OCI-LY1 (cell line): ENCODE data around the gene CENPO.

Experiments used
- H2AFZ ChIP-seq: fragments of 200-600 bp; sonication (generic), shearing (Covaris generic); 2 replicates; pipeline ENCODE4 v1.6.0; 2014; ENCODE audit warnings: antibody characterized with exemption, mild to moderate bottlenecking, low read length
- H3F3A ChIP-seq: fragments of 200-600 bp; sonication (generic), shearing (Covaris generic); 2 replicates; pipeline ENCODE4 v1.6.0; 2014; ENCODE audit warnings: mild to moderate bottlenecking, antibody characterized with exemption, low read length, moderate library complexity; ENCODE audit not compliant: insufficient read depth
- H3K27ac ChIP-seq: fragments of 200-600 bp; sonication (generic); 2 replicates; pipeline ENCODE4 v1.5.1; 2014; ENCODE audit warnings: low read length, mixed run types, mild to moderate bottlenecking, low read depth; ENCODE audit not compliant: poor library complexity, severe bottlenecking
- H3K27me3 ChIP-seq: fragments of 200-600 bp; sonication (generic); 2 replicates; pipeline ENCODE4 v1.6.0; 2014; ENCODE audit warnings: antibody characterized with exemption, mild to moderate bottlenecking, low read length, moderate library complexity; ENCODE audit not compliant: insufficient read depth
- H3K36me3 ChIP-seq: fragments of 200-600 bp; sonication (generic); 2 replicates; pipeline ENCODE4 v1.6.1; 2014; ENCODE audit warnings: mild to moderate bottlenecking, antibody characterized with exemption, low read length, moderate library complexity, mixed read lengths; ENCODE audit not compliant: insufficient read depth
- H3K4me1 ChIP-seq: fragments of 200-600 bp; sonication (generic); 2 replicates; pipeline ENCODE4 v1.5.1; 2014; ENCODE audit warnings: mild to moderate bottlenecking, low read length, moderate library complexity; ENCODE audit not compliant: insufficient read depth, severe bottlenecking
- H3K4me2 ChIP-seq: fragments of 200-600 bp; sonication (generic), shearing (Covaris generic); 2 replicates; pipeline ENCODE4 v1.6.1; 2014; ENCODE audit warnings: low read length
- H3K4me3 ChIP-seq: fragments of 200-600 bp; sonication (generic); 2 replicates; pipeline ENCODE4 v1.5.1; 2014; ENCODE audit warnings: low read length, low read depth, mild to moderate bottlenecking, mixed read lengths; ENCODE audit not compliant: poor library complexity, severe bottlenecking
- H3K79me2 ChIP-seq: fragments of 200-600 bp; shearing (Covaris generic); 2 replicates; pipeline ENCODE4 v1.6.1; 2016; ENCODE audit warnings: mixed run types, low read length, mixed read lengths; ENCODE audit not compliant: insufficient read depth
- H3K9ac ChIP-seq: fragments of 200-600 bp; sonication (generic), shearing (Covaris generic); 2 replicates; pipeline ENCODE4 v1.6.1; 2014; ENCODE audit warnings: mild to moderate bottlenecking, low read length, mixed read lengths
- H3K9me2 ChIP-seq: fragments of 200-600 bp; sonication (generic), shearing (Covaris generic); 2 replicates; pipeline ENCODE4 v1.6.1; 2014; ENCODE audit warnings: low read depth, mild to moderate bottlenecking, low read length, mixed read lengths
- H3K9me3 ChIP-seq: fragments of 200-600 bp; shearing (Covaris generic); 2 replicates; pipeline ENCODE4 v1.6.1; 2014; ENCODE audit warnings: low read length, mixed read lengths
- H4K20me1 ChIP-seq: fragments of 200-600 bp; sonication (generic), shearing (Covaris generic); 2 replicates; pipeline ENCODE4 v1.6.0; 2016; ENCODE audit warnings: mild to moderate bottlenecking, low read length; ENCODE audit not compliant: insufficient read depth
- EZH2 ChIP-seq: fragments of 200-600 bp; sonication (generic), shearing (Covaris generic); IDR thresholded peaks from 2 replicates; pipeline ENCODE4 v1.8.0; 2017; ENCODE audit warnings: borderline replicate concordance, mixed run types, mild to moderate bottlenecking, antibody characterized with exemption, low read length, moderate library complexity, mixed read lengths
- TF ChIP-seq, protein P1 (sequence below): fragments of 200-600 bp; sonication (generic), shearing (Covaris generic); IDR thresholded peaks from 2 replicates; pipeline ENCODE4 v1.5.1; 2017; ENCODE audit warnings: mild to moderate bottlenecking, antibody characterized with exemption, low read length, moderate library complexity, mixed read lengths

Gene CENPO

DNA sequence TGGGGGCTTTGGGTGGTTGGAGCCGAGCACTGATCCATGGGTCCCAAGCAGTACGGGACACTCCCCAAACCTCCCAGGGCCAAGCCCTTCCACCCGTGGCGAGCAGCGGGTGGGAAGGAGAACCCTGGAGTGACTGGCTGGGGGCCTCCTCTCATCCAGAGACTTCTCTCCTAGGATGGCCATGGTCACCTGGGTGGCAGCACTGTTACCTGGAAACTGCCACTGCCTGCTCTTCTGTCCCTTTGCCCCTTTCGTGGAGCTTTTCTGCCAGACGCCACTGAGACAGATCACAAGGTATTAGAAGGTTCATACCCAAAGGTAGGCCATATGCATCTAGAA is 26.9 kb downstream of the CENPO start:
- H3K4me3 ChIP-seq = no peak overlapping the region
- TF ChIP-seq, protein P1, sequence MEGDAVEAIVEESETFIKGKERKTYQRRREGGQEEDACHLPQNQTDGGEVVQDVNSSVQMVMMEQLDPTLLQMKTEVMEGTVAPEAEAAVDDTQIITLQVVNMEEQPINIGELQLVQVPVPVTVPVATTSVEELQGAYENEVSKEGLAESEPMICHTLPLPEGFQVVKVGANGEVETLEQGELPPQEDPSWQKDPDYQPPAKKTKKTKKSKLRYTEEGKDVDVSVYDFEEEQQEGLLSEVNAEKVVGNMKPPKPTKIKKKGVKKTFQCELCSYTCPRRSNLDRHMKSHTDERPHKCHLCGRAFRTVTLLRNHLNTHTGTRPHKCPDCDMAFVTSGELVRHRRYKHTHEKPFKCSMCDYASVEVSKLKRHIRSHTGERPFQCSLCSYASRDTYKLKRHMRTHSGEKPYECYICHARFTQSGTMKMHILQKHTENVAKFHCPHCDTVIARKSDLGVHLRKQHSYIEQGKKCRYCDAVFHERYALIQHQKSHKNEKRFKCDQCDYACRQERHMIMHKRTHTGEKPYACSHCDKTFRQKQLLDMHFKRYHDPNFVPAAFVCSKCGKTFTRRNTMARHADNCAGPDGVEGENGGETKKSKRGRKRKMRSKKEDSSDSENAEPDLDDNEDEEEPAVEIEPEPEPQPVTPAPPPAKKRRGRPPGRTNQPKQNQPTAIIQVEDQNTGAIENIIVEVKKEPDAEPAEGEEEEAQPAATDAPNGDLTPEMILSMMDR = no peak
- no peak for TF ChIP-seq EZH2
- H3K4me2 ChIP-seq = no peak overlapping the region
- H3K9me2 ChIP-seq = no peaks in the 10 kb centered on the region
- H3K36me3 ChIP-seq = peaks cover 97% of the 10 kb centered on the region
- no peaks in the 10 kb centered on the region for H3K27me3 ChIP-seq
- no peaks in the 10 kb centered on the region for H4K20me1 ChIP-seq
- H3K27ac ChIP-seq = no peak overlapping the region
- no peaks in the 10 kb centered on the region for H3F3A ChIP-seq
- no peak overlapping the region for H3K9ac ChIP-seq
- H3K9me3 ChIP-seq = no peaks in the 10 kb centered on the region
- H3K4me1 ChIP-seq = no peaks in the 10 kb centered on the region
- no peaks in the 10 kb centered on the region for H3K79me2 ChIP-seq
- no peak overlapping the region for H2AFZ ChIP-seq

DNA sequence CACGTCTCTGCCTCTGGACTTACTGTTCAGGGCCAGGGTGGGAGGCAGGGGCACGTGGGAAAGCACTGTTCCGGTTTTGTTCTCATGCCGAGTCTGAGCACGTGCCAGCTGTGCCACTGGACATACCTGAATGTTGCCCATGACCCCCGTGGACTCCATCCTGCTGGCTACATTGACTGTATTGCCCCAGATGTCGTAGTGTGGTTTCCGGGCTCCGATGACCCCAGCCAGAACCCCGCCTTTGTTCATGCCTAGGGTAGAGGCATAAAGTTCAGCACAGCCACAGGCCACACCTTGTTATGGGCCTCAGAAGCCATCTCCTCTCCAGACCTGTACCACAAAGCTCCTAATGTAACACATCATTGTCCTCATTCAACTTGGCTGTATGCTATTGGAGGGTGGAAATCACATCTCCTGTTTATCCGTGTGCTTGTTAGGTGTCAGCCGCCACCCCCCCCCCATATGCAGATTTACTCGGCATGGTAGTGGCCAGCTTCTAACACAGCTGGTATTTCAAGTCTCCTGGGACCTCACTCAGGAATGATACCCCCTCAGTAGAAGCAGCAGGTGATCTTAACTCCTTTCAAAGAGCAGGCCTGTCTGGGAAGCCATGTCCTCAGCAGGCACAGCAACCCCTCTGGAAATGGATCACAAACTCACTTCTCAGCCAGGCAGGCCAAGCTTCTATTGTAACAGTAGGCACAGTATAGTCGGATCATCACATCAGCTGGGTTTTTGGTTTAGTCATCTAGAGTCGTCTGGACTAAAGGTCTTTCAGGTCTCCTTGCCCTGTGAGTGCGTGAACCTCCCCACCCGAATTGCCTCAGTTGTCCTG is 27.6 kb downstream of the CENPO start:
- Histone ChIP-seq H3K9me2 (no peaks in the 10 kb centered on the region), H3K4me2 (no peak overlapping the region), H4K20me1 (no peaks in the 10 kb centered on the region), H3K9me3 (no peaks in the 10 kb centered on the region), H3K36me3 (peaks cover 96% of the 10 kb centered on the region), H3K4me3 (no peak overlapping the region), H2AFZ (no peak overlapping the region), H3K27me3 (no peaks in the 10 kb centered on the region), H3K27ac (no peak overlapping the region), H3F3A (no peaks in the 10 kb centered on the region; the same call in none of the 2 replicates), H3K9ac (no peak overlapping the region), H3K4me1 (peaks cover 4% of the 10 kb centered on the region), H3K79me2 (no peaks in the 10 kb centered on the region)
- TF ChIP-seq, protein P1 = no peak
- TF ChIP-seq EZH2 = no peak

DNA sequence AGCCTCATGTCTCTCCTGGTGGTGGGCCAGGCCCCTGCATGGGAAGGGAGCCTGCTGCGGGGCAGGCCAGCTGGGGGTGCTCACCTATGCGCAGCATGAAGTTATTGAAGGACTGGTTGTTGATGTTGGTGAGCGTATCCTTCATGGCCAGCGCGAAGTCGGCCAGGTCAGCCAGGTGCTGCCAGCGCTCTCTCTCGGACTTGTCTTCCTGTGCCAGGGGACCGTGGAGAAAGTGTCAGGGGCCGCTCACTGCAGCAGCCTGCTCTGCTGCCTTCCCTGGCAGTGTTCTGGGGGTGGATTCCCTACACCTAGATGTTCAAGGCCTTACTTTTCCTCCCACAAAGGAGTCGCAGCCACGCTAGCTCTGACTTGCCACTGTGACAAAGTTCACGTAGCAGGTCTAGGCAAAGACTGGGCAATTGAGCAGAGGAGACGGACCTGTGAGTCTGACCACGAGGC is 28.2 kb downstream of the CENPO start:
- Histone ChIP-seq H2AFZ (no peak overlapping the region), H3K27ac (no peak overlapping the region), H3K36me3 (peaks cover 91% of the 10 kb centered on the region), H4K20me1 (no peaks in the 10 kb centered on the region), H3K4me1 (peaks cover 10% of the 10 kb centered on the region), H3F3A (no peaks in the 10 kb centered on the region; the same call in none of the 2 replicates), H3K79me2 (no peaks in the 10 kb centered on the region), H3K9ac (no peak overlapping the region), H3K27me3 (no peaks in the 10 kb centered on the region), H3K4me2 (no peak overlapping the region), H3K9me2 (no peaks in the 10 kb centered on the region), H3K4me3 (no peak overlapping the region), H3K9me3 (no peaks in the 10 kb centered on the region)
- no peak for TF ChIP-seq EZH2
- TF ChIP-seq, protein P1 = no peak
